ENCODE data around the gene SSU72.
A peak's percentile ranks its signal among the peaks of the same experiment; 100 is the strongest.
"Not testable (repeated sequence)": the region's sequence is repeated elsewhere in the genome, so short reads cannot be mapped to it uniquely, and the experiment has no call there.

The SSU72 gene

GRCh38 chr1:1609822-1610485 lies 35.3 kb upstream of the SSU72 start:
- no peak for DNase-seq

GRCh38 chr1:1606232-1606631 lies 31.6 kb upstream of the SSU72 start:
- no peak for DNase-seq

- DNase-seq: no peak
Observed at GRCh38 chr1:1605724-1606123, 31.1 kb upstream of the SSU72 start.

GRCh38 chr1:1605034-1605591 lies 30.4 kb upstream of the SSU72 start:
- no peak for DNase-seq

- DNase-seq: no peak
Observed at GRCh38 chr1:1604374-1605033, 29.8 kb upstream of the SSU72 start.

GRCh38 chr1:1603671-1604373 lies 29.2 kb upstream of the SSU72 start:
- DNase-seq: no peak

GRCh38 chr1:1602968-1603506 lies 28.4 kb upstream of the SSU72 start:
- no peak for DNase-seq

- DNase-seq: no peak
Observed at GRCh38 chr1:1602304-1602967, 27.8 kb upstream of the SSU72 start.

GRCh38 chr1:1601564-1602303 lies 27.1 kb upstream of the SSU72 start:
- no peak for DNase-seq

GRCh38 chr1:1600861-1601563 lies 26.3 kb upstream of the SSU72 start:
- DNase-seq: no peak

GRCh38 chr1:1599935-1600860 lies 25.5 kb upstream of the SSU72 start, which contains the start of gene FNDC10:
Gene FNDC10 (minus strand): TSS chr1:1600135. CDS start chr1:1600015, 120 bp downstream.
- DNase-seq: no peak

GRCh38 chr1:1599030-1599934 lies 24.6 kb upstream of the SSU72 start:
- peak; percentile 18 for DNase-seq

- no peak for DNase-seq
Observed at GRCh38 chr1:1598720-1599029, 24.0 kb upstream of the SSU72 start.

GRCh38 chr1:1598051-1598719 lies 23.5 kb upstream of the SSU72 start:
- no peak for DNase-seq

GRCh38 chr1:1597275-1597930 lies 22.7 kb upstream of the SSU72 start:
- DNase-seq: no peak

- no peak for DNase-seq
Observed at GRCh38 chr1:1596493-1597274, 22.0 kb upstream of the SSU72 start.

- not testable (repeated sequence) for DNase-seq
Observed at GRCh38 chr1:1595341-1595740, 20.7 kb upstream of the SSU72 start.
